ENCODE data around the gene CPSF7.

CPSF7 gene

DNA sequence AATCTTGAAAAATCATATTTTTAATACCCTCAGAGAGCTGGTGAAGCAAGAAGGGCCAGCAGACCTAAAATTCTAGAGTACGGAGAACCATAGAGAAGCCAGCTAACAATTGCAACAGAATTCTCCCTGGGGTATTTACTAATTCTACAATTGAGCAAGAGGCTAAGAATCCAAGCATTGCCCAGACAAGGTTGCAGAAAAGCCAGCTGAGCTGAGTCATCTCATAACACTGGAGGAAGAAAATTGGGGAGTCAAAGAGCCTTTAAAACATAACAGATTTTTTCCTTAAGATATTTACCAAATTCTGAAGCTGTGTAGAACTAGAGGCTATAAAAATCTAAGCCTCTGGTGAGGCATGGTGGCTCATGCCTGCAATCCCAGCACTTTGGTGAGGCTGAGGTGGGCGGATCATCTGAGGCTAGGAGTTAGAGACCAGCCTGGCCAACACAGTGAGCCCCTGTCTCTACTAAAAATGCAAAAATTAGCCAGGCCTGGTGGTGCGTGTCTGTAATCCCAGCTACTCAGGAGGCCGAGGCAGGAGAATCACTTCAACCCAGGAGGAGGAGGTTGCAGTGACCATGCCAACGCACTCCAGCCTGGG, 51.0 kb downstream of the CPSF7 start:
- TF ChIP-seq ZFP41 (tag by site-specific recombination; IDR thresholded peaks at IDR 0.05; ENCODE audit: borderline replicate concordance) (no peak), ZNF366 (tag by site-specific recombination; conservative IDR thresholded peaks at IDR 0.05) (no peak), GLIS1 (tag by site-specific recombination; IDR thresholded peaks at IDR 0.05) (no peak), ZNF184 (tag by site-specific recombination; IDR thresholded peaks at IDR 0.05) (no peak), ZSCAN18 (tag by site-specific recombination; IDR thresholded peaks at IDR 0.05) (no peak), ZNF423 (tag by site-specific recombination; IDR thresholded peaks at IDR 0.05) (no peak), PRDM10 (tag by site-specific recombination; IDR thresholded peaks at IDR 0.05) (no peak), ZBTB17 (tag by site-specific recombination; IDR thresholded peaks at IDR 0.05) (no peak), GFI1B (tag by site-specific recombination; IDR thresholded peaks at IDR 0.05) (no peak), MYNN (tag by site-specific recombination; IDR thresholded peaks at IDR 0.05; ENCODE audit: borderline replicate concordance) (no peak), ZNF394 (tag by site-specific recombination; IDR thresholded peaks at IDR 0.05; ENCODE audit: borderline replicate concordance) (no peak), KLF17 (tag by site-specific recombination; IDR thresholded peaks at IDR 0.05) (no peak), ZBTB20 (tag by site-specific recombination; IDR thresholded peaks at IDR 0.05) (no peak)
- TF ChIP-seq, protein P1, sequence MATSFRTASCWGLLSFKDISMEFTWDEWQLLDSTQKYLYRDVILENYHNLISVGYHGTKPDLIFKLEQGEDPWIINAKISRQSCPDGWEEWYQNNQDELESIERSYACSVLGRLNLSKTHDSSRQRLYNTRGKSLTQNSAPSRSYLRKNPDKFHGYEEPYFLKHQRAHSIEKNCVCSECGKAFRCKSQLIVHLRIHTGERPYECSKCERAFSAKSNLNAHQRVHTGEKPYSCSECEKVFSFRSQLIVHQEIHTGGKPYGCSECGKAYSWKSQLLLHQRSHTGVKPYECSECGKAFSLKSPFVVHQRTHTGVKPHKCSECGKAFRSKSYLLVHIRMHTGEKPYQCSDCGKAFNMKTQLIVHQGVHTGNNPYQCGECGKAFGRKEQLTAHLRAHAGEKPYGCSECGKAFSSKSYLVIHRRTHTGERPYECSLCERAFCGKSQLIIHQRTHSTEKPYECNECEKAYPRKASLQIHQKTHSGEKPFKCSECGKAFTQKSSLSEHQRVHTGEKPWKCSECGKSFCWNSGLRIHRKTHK (tag by site-specific recombination; IDR thresholded peaks at IDR 0.05), result no peak
- TF ChIP-seq, protein P2, sequence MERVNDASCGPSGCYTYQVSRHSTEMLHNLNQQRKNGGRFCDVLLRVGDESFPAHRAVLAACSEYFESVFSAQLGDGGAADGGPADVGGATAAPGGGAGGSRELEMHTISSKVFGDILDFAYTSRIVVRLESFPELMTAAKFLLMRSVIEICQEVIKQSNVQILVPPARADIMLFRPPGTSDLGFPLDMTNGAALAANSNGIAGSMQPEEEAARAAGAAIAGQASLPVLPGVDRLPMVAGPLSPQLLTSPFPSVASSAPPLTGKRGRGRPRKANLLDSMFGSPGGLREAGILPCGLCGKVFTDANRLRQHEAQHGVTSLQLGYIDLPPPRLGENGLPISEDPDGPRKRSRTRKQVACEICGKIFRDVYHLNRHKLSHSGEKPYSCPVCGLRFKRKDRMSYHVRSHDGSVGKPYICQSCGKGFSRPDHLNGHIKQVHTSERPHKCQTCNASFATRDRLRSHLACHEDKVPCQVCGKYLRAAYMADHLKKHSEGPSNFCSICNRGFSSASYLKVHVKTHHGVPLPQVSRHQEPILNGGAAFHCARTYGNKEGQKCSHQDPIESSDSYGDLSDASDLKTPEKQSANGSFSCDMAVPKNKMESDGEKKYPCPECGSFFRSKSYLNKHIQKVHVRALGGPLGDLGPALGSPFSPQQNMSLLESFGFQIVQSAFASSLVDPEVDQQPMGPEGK (tag by site-specific recombination; IDR thresholded peaks at IDR 0.05), result no peak
- TF ChIP-seq, protein P3, sequence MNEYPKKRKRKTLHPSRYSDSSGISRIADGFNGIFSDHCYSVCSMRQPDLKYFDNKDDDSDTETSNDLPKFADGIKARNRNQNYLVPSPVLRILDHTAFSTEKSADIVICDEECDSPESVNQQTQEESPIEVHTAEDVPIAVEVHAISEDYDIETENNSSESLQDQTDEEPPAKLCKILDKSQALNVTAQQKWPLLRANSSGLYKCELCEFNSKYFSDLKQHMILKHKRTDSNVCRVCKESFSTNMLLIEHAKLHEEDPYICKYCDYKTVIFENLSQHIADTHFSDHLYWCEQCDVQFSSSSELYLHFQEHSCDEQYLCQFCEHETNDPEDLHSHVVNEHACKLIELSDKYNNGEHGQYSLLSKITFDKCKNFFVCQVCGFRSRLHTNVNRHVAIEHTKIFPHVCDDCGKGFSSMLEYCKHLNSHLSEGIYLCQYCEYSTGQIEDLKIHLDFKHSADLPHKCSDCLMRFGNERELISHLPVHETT (tag by site-specific recombination; IDR thresholded peaks at IDR 0.05), result no peak
- TF ChIP-seq, protein P4, sequence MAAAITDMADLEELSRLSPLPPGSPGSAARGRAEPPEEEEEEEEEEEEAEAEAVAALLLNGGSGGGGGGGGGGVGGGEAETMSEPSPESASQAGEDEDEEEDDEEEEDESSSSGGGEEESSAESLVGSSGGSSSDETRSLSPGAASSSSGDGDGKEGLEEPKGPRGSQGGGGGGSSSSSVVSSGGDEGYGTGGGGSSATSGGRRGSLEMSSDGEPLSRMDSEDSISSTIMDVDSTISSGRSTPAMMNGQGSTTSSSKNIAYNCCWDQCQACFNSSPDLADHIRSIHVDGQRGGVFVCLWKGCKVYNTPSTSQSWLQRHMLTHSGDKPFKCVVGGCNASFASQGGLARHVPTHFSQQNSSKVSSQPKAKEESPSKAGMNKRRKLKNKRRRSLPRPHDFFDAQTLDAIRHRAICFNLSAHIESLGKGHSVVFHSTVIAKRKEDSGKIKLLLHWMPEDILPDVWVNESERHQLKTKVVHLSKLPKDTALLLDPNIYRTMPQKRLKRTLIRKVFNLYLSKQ (tag by site-specific recombination; IDR thresholded peaks at IDR 0.05; ENCODE audit: borderline replicate concordance), result no peak
- no peak overlapping the region for H3K27ac ChIP-seq (ENCODE audit: extremely low read depth, low read depth, low read length)
- no peaks in the 10 kb centered on the region for H3K4me1 ChIP-seq (ENCODE audit: control insufficient read depth, insufficient read depth, low read length)
- ChIA-PET CTCF (interaction anchor here (0.6 to 1.1 kb wide), 2 partner anchors 51 to 124 kb away, joined by 3 to 4 read pairs; no protein-coding TSS in a partner anchor), POLR2A (interaction anchor here (1.4 kb wide), 1 partner anchor 16 kb away, joined by 3 read pairs; the partner anchor contains the start of gene TMEM138)
- no peak overlapping the region for H3K4me3 ChIP-seq (ENCODE audit: low read depth, low read length)
- H3K9me3 ChIP-seq (ENCODE audit: control insufficient read depth, insufficient read depth, low read depth, low read length), result no peaks in the 10 kb centered on the region
- peaks cover 0 to 7% of the 10 kb centered on the region in 2 experiments; a peak in 2 of 3 replicates for H3K36me3 ChIP-seq (ENCODE audit: control insufficient read depth in 2 of 2, insufficient read depth in 1 of 2, low read length in 2 of 2)

Measured in HEK293 (cell line).